Spleen (tissue), 7 donors: ENCODE measurements around the gene CCHCR1.

Experiments
- POLR2AphosphoS5 ChIP-seq, 3 donors: sonication (generic); formaldehyde crosslinking; IDR thresholded peaks; one replicate each; pipeline ENCODE4 v1.5.1; 2017; ENCODE audit warnings: antibody characterized with exemption in 3 of 3
- TF ChIP-seq, protein P1 (sequence below), 11 experiments: fragments of 200-600 bp in 7 of 11; fragments of 450-650 bp in 4 of 11; sonication (generic) in 4 of 11; IDR thresholded peaks in 8 of 11; conservative IDR thresholded peaks in 3 of 11; 1 replicate in 7 of 11; 2 replicates in 4 of 11; pipeline versions ENCODE4 v1.4.0 to v1.8.0; 2016 to 2021; ENCODE audit warnings: antibody characterized with exemption in 11 of 11, inconsistent platforms in 4 of 11, mild to moderate bottlenecking in 1 of 11
- donor health status: DM: no; HTN: no; CAD: no; lungs with moderate emphysema.
- donor health status: DM: no; HTN: no; CAD: no.
- donor health status: DM: no; HTN: no; CAD: no.

DNA sequence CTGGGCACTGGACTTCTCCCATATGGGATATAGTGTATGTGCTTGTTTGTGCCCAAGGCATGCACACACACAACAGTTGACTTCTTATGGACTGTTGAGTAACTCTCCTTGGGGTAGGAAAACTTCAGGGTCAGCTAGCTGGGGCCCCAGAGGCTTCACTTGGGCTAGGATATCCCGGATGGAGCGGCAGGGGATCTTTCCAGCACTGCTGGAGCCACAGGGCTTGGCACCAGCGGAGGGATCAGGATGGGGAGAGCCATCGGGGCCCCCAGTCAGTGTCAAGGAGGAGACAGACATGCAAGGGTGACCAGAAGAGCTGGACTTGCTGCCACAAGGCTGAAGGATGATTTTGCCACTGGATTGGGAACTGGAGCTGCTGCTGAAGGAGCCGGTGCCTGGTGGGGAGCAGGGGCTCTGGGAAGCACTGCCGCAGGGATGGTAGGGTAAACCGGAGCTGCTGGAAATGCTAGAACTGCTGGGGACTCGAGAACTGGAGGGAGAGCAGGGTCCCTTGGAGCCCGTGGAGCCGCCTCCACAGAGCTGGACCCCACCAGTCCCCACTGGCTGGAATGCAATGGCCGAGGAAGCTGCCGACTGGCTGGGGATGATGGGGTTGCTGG lies 41.6 kb downstream of the CCHCR1 start:
- no peak for TF ChIP-seq POLR2AphosphoS5 (IDR thresholded peaks at IDR 0.05)
- TF ChIP-seq, protein P1, sequence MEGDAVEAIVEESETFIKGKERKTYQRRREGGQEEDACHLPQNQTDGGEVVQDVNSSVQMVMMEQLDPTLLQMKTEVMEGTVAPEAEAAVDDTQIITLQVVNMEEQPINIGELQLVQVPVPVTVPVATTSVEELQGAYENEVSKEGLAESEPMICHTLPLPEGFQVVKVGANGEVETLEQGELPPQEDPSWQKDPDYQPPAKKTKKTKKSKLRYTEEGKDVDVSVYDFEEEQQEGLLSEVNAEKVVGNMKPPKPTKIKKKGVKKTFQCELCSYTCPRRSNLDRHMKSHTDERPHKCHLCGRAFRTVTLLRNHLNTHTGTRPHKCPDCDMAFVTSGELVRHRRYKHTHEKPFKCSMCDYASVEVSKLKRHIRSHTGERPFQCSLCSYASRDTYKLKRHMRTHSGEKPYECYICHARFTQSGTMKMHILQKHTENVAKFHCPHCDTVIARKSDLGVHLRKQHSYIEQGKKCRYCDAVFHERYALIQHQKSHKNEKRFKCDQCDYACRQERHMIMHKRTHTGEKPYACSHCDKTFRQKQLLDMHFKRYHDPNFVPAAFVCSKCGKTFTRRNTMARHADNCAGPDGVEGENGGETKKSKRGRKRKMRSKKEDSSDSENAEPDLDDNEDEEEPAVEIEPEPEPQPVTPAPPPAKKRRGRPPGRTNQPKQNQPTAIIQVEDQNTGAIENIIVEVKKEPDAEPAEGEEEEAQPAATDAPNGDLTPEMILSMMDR (IDR thresholded peaks at IDR 0.05 in 8 of 11, conservative IDR thresholded peaks at IDR 0.05 in 3 of 11): no peak
